GM12878 (cell line): Measurements from ENCODE around the gene NKD1. TPM values are rescaled to one million over a fixed set of nuclear protein-coding genes. Genes with fewer than 3 reads are reported as not detected.

Source experiments
- ATAC-seq: fragments of 200-7000 bp; cut with Tn5 transposase; 3 replicates; pipeline ENCODE4 v1.9.1; 2020; ENCODE audit warnings: mild to moderate bottlenecking, moderate library complexity
- BruUV-seq: library from RNA; stranded (reverse); fragments of 400-500 nt; replicated peaks from 2 replicates; lab custom pipeline; 2021; lab: Mats Ljungman, UMichigan
- CTCF ChIA-PET: fragments of 300-600 bp; sonication (Branson Sonifier 250); formaldehyde crosslinking; extraction: SDS; loops from one replicate; lab custom pipeline; 2021; ENCODE audit warnings: inconsistent platforms; lab: Yijun Ruan, JAX
- POLR2A ChIA-PET: fragments of 350-600 bp; formaldehyde crosslinking; extraction: SDS; loops from one replicate; lab custom pipeline; 2021; ENCODE audit warnings: inconsistent platforms; lab: Charles Lee
- RAD21 ChIA-PET: fragments of 300-600 bp; sonication (Branson Sonifier 250); formaldehyde crosslinking; loops from one replicate; lab custom pipeline; 2023; ENCODE audit warnings: antibody characterized with exemption; ENCODE audit not compliant: unreplicated experiment; lab: Charles Lee
- SMC1A ChIA-PET: fragments of 300-600 bp; sonication (Branson Sonifier 250); formaldehyde crosslinking; loops from one replicate; lab custom pipeline; 2023; ENCODE audit not compliant: unreplicated experiment, uncharacterized antibody; lab: Charles Lee
- DNase-seq: peaks from one replicate; pipeline ENCODE4 v3.0.0-alpha.2; 2011; ENCODE audit warnings: low read depth, low spot score
- FAIRE-seq: peaks from 3 replicates; lab custom pipeline; 2011; peaks lifted over from hg19 to GRCh38; lab: Jason Lieb, UNC
- H2AFZ ChIP-seq: 2 replicates; pipeline ENCODE4 v1.6.0; 2011; ENCODE audit warnings: low read depth, low read length, control low read depth; ENCODE audit not compliant: control insufficient read depth
- H3K27ac ChIP-seq: 2 replicates; pipeline ENCODE4 v1.5.1; 2011; ENCODE audit warnings: control low read depth; ENCODE audit not compliant: control insufficient read depth, insufficient read depth
- H3K27me3 ChIP-seq, 2 experiments: replicated peaks in 1 of 2; 2 replicates each; pipeline versions ENCODE4 v1.6.0 to v1.6.1; 2011; ENCODE audit warnings: low read length in 1 of 2; ENCODE audit not compliant: control insufficient read depth in 2 of 2, insufficient read depth in 2 of 2
- H3K36me3 ChIP-seq, 2 experiments: 2 replicates each; pipeline ENCODE4 v1.5.1; 2011; ENCODE audit warnings: low read length in 1 of 2; ENCODE audit not compliant: control insufficient read depth in 2 of 2, insufficient read depth in 2 of 2
- H3K4me1 ChIP-seq: 2 replicates; pipeline ENCODE4 v1.6.1; 2011; ENCODE audit warnings: mild to moderate bottlenecking, low read length, moderate library complexity, mixed read lengths; ENCODE audit not compliant: control insufficient read depth, insufficient read depth
- H3K4me2 ChIP-seq: 2 replicates; pipeline ENCODE4 v1.6.0; 2011; ENCODE audit warnings: control low read depth; ENCODE audit not compliant: control insufficient read depth, insufficient read depth
- H3K4me3 ChIP-seq: fragments of 200-600 bp; sonication (generic); 2 replicates; pipeline ENCODE4 v1.5.1; 2016
- H3K79me2 ChIP-seq: 2 replicates; pipeline ENCODE4 v1.6.0; 2011; ENCODE audit warnings: low read length; ENCODE audit not compliant: control insufficient read depth, insufficient read depth
- H3K9ac ChIP-seq: 2 replicates; pipeline ENCODE4 v1.8.0; 2011; ENCODE audit warnings: low read length, control low read depth, mixed read lengths; ENCODE audit not compliant: control insufficient read depth, insufficient read depth
- H3K9me3 ChIP-seq: replicated peaks from 3 replicates; pipeline ENCODE4 v1.5.1; 2011; ENCODE audit warnings: mild to moderate bottlenecking, low read length; ENCODE audit not compliant: control insufficient read depth, insufficient read depth
- H4K20me1 ChIP-seq: 2 replicates; pipeline ENCODE4 v1.6.0; 2011; ENCODE audit not compliant: control insufficient read depth, insufficient read depth
- NFYA ChIP-seq: IDR thresholded peaks from 2 replicates; pipeline ENCODE4 v1.6.1; 2011; ENCODE audit warnings: low read depth, mild to moderate bottlenecking, low read length, improper control_type of control experiment, borderline replicate concordance
- REST ChIP-seq: IDR thresholded peaks from 2 replicates; pipeline ENCODE4 v1.6.1; 2012; ENCODE audit warnings: mild to moderate bottlenecking, low read depth, low read length
- ZNF217 ChIP-seq: fragments of 450-650 bp; IDR thresholded peaks from 2 replicates; pipeline ENCODE4 v1.6.1; 2017; ENCODE audit warnings: antibody characterized with exemption, mild to moderate bottlenecking
- ZZZ3 ChIP-seq: IDR thresholded peaks from 2 replicates; pipeline ENCODE4 v1.6.1; 2011; ENCODE audit warnings: low read depth; ENCODE audit not compliant: control insufficient read depth, insufficient read length
- WGBS: methylation state at CpG from one replicate; pipeline ENCODE4 v1.1.6; 2016; ENCODE audit warnings: low lambda C conversion rate; ENCODE audit not compliant: insufficient replicate concordance, insufficient coverage; ENCODE audit errors: missing lambda C conversion rate; 5-methylcytosine and 5-hydroxymethylcytosine counted together
- in situ Hi-C: fragments of 300-500 bp; cut with MboI; formaldehyde crosslinking; loops from 9 replicates; pipeline ENCODE4 v1.14.3; 2018; ENCODE audit warnings: mixed read lengths
- intact Hi-C: fragments of 100-400 bp; cut with micrococcal nuclease; formaldehyde crosslinking; loops from one replicate; pipeline ENCODE4 v1.14.2; 2022; ENCODE audit not compliant: unreplicated experiment
- polyA plus RNA-seq, 11 experiments: library from polyadenylated mRNA; depleted of rRNA in 4 of 11; unstranded in 6 of 11; stranded (reverse) in 5 of 11; fragments of >200 nt; fragmentation: Nextera tagmentation in 4 of 11; fragmentation: Illumina TruSeq in 1 of 11; extraction: Ambion mirVana in 4 of 11; extraction: Trizol in 1 of 11; gene quantifications; 1 replicate in 1 of 11; 2 replicates in 10 of 11; pipeline versions ENCODE4 v1.2.1 to v1.2.3, GENCODE V29; 2011 to 2016; ENCODE audit warnings: inconsistent platforms in 2 of 11, missing spikeins in 2 of 11, low read depth in 1 of 11
- total RNA-seq, 4 experiments: library from RNA; depleted of rRNA in 3 of 4; stranded (reverse); fragments of >200 nt in 3 of 4; fragmentation: Illumina TruSeq in 1 of 4; extraction: Trizol in 1 of 4; gene quantifications; 2 replicates each; pipeline versions ENCODE4 v1.2.1 to v1.2.3, GENCODE V29; 2013 to 2021
- TF ChIP-seq, protein P1 (sequence below): fragments of 150-350 bp; IDR thresholded peaks from 2 replicates; pipeline ENCODE4 v1.6.1; 2014; ENCODE audit warnings: mild to moderate bottlenecking, low read depth, low read length

NKD1 gene
- total and polyA plus RNA-seq, 10 of the 15 experiments (the other 5 are each of a cell fraction or from before 2014, with no cell fraction given), result under 0.01 to 0.49 (median 0.04) TPM; not detected in 2

GRCh38 chr16:50631985-50632576 is 83.9 kb downstream of the NKD1 start:
- Histone ChIP-seq H3K36me3 (no peaks in the 10 kb centered on the region), H2AFZ (no peak overlapping the region), H4K20me1 (no peaks in the 10 kb centered on the region), H3K4me2 (no peak overlapping the region), H3K27ac (no peak overlapping the region), H3K9ac (no peak overlapping the region), H3K27me3 (no peaks in the 10 kb centered on the region), H3K9me3 (no peaks in the 10 kb centered on the region), H3K4me1 (peaks cover 4% of the 10 kb centered on the region), H3K4me3 (no peak overlapping the region), H3K79me2 (no peaks in the 10 kb centered on the region)
- ATAC-seq, result no peak
- RAD21 ChIA-PET, result no interaction called here
- SMC1A ChIA-PET, result no interaction called here
- POLR2A ChIA-PET, result no interaction called here
- TF ChIP-seq REST, result no peak
- TF ChIP-seq ZZZ3, result no peak
- TF ChIP-seq, protein P1, sequence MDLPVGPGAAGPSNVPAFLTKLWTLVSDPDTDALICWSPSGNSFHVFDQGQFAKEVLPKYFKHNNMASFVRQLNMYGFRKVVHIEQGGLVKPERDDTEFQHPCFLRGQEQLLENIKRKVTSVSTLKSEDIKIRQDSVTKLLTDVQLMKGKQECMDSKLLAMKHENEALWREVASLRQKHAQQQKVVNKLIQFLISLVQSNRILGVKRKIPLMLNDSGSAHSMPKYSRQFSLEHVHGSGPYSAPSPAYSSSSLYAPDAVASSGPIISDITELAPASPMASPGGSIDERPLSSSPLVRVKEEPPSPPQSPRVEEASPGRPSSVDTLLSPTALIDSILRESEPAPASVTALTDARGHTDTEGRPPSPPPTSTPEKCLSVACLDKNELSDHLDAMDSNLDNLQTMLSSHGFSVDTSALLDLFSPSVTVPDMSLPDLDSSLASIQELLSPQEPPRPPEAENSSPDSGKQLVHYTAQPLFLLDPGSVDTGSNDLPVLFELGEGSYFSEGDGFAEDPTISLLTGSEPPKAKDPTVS, result no peak
- no peak for TF ChIP-seq ZNF217
- no peak for TF ChIP-seq NFYA
- CTCF ChIA-PET, result no interaction called here
- BruUV-seq, result no TSS peak
- FAIRE-seq, result no peak
- intact Hi-C loops, result no loop called here
- in situ Hi-C loops, result no loop called here
- DNase-seq, result no peak
- 66% methylated on average over 22 of the region's 22 CpGs for WGBS
